ENCODE measurements around the gene TMEM131. TPM values are rescaled to one million over a fixed set of nuclear protein-coding genes. Genes with fewer than 3 reads are reported as not detected.

The TMEM131 gene
- total RNA-seq, 1 experiment from 2014 or later: 7.4 TPM

GRCh38 chr2:97788986-97789644 is 206.6 kb downstream of the TMEM131 start:
- peak; percentile 26 for DNase-seq (ENCODE audit: low spot score)
- in situ Hi-C loops (cut with HindIII; ENCODE audit: low sequenced_read_pairs): no loop called here

DNA sequence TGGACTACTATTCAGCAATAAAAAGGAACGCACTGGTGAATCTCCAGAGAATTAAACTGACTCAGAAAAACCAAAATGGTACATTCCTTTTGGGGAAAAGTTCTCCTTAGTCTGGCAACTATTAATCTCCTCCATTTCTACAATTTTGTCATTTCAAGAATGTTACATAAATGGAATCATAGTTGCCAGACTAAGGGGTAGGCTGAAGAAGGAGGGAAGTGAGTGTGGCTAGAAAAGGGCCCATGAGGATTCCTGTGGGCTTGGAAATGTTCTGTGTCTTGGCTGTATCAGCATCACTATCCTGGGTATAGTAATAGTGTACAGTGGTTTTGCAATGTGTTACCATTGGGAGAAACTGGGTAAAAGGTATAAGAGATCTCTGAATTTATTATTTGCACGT is 209.9 kb downstream of the TMEM131 start:
- no peak for DNase-seq (ENCODE audit: low spot score)
- in situ Hi-C loops (cut with HindIII; ENCODE audit: low sequenced_read_pairs): no loop called here

GRCh38 chr2:97784953-97785352 is 210.8 kb downstream of the TMEM131 start:
- in situ Hi-C loops (cut with HindIII; ENCODE audit: low sequenced_read_pairs): no loop called here
- DNase-seq (ENCODE audit: low spot score): no peak

DNA sequence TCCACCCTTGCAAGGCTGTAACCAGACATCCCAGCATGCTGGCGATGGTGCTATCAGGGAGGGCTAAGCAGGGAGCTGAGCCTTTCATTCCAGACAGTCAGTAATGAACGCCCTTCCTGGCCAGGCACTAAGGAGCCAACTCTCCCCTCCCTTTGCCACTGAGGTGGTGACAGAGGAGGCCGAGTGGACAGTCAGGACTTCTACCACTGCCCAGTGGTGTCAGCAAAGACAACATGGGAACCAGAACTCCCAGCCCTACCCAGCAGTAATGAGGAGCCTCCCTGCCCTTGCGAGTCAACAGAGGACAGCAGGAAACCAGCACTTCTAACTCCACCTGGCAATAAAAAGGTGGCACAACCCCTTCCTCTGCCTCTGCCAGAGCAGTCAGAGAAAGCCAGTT is 213.8 kb downstream of the TMEM131 start:
- in situ Hi-C loops (cut with HindIII; ENCODE audit: low sequenced_read_pairs): no loop called here
- peak; percentile 22 for DNase-seq (ENCODE audit: low spot score)

DNA sequence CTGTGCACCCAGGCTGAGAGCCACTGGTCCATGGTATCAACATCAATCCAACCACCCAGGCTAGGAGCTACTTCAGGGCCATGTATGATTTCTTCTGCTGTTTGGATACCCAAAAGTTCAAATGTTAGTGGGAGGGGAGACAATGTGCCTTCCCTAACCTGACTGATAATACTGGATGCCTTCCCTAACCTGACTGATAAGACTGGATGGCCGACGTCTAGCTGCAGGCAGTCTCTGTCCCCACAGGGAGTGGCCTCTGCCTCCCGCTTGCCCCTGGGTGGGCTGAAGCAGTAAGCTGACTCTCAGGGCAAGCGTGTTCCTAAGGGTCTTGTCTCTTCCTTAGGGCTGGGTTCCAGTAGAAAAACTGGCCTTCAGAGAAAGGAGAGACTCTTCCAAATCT is 216.6 kb downstream of the TMEM131 start:
- in situ Hi-C loops (cut with HindIII; ENCODE audit: low sequenced_read_pairs): no loop called here
- no peak for DNase-seq (ENCODE audit: low spot score)

DNA sequence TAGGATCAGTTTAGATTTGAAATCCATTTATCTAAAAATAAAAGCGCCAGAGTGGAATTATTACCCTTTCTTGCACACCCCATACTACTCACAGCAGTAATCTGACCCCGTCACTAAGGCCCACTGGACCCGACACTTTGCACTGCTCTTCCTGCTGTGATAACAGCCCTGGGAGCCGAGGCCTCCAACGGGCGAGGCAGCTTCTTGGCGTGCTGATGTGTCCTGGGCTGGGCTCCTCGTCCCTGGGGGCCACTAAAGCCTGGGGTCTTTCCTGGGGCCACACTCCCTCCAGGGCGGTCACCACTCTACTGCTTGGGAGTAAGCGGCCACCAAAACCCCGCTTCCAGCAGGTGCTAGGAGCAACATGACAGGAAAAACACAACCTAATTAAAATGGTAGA is 220.7 kb downstream of the TMEM131 start:
- DNase-seq (ENCODE audit: low spot score): no peak
- in situ Hi-C loops (cut with HindIII; ENCODE audit: low sequenced_read_pairs): no loop called here

DNA sequence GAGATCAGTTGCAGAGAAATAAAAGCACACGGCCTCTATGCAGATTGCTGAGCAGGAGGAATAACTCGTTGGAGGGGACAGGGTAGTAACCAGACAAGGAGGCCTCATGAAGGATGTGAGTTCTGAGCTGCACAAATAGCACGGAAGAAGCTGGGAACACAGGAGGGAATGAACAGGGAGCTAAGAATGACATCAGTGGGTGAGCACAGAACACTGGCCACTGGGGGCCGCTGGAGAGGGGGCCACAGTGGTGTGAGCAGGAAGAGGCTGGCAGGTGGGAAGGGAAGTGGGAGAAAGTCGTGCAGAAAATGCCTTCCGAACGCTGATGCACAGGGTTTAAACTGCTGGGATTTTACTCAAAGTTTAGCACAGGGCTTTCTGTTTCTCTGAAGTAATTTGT is 221.3 kb downstream of the TMEM131 start:
- in situ Hi-C loops (cut with HindIII; ENCODE audit: low sequenced_read_pairs): no loop called here
- DNase-seq (ENCODE audit: low spot score): no peak

GRCh38 chr2:97770445-97770844 is 225.3 kb downstream of the TMEM131 start:
- DNase-seq (ENCODE audit: low spot score): no peak

DNA sequence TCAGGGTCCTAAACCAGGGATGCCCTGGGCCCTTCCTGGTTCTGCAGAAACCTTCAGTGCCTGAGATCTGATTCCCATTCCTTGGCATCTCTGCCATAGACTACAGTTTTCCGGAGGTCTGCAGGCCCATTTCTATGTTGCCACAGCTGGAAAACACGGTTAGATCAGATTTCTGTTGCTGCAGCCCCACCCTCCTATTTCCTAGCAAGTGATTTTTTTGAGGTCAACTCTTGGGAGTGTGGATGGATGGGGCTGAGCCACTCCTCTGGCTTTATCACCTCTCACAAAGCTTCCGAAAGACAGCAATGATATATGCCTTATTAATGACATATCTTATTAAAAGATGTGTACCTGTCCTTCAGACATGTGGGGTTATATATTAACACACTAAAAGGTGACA is 226.0 kb downstream of the TMEM131 start:
- in situ Hi-C loops (cut with HindIII; ENCODE audit: low sequenced_read_pairs): no loop called here
- no peak for DNase-seq (ENCODE audit: low spot score)

More at GRCh38 chr2:97770445-97770844, 225.3 kb downstream of the TMEM131 start:
- in situ Hi-C loops (cut with HindIII; ENCODE audit: low sequenced_read_pairs): no loop called here

GRCh38 chr2:97769308-97769707 is 226.4 kb downstream of the TMEM131 start:
- in situ Hi-C loops (cut with HindIII; ENCODE audit: low sequenced_read_pairs): no loop called here
- DNase-seq (ENCODE audit: low spot score): no peak

DNA sequence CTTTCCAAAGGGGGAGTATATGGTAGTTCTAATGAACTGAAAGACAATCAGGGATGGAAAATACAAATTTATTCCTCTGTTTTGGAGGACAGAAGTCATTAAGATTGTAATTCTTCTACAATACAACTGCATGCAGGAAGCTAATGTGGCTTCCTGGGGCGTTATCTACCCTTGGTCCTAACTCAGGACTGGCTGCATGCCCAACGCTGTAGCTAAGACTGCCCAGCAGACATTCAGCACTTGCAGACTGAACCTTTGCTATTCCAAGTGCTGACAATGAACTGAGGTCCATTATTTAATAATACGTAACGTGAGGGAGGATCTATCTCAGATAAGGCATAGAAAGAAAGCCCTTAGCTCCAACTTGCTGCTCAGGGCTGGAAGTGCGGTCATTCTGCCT is 229.2 kb downstream of the TMEM131 start:
- DNase-seq (ENCODE audit: low spot score): no peak
- in situ Hi-C loops (cut with HindIII; ENCODE audit: low sequenced_read_pairs): no loop called here

DNA sequence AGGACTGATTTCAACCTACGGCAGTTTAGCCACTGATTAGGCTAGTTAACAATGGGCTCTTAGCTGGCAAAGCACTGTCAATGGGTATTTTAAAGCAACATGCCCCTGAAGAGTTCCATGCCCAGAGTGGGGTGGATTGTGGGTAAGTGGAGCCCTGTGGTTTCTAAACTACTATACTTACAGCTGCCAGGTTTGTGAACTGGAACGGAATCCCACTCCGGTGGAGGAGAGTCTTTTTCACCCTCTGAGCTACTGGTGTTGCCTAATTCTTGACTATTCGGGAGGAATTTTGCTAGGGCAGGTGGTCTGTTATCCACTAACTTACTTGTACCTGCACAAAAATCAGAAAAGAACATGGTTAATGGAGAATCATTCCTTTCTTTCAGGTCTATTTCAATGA is 229.8 kb downstream of the TMEM131 start:
- in situ Hi-C loops (cut with HindIII; ENCODE audit: low sequenced_read_pairs): no loop called here
- no peak for DNase-seq (ENCODE audit: low spot score)

GRCh38 chr2:97764559-97765263 is 231.0 kb downstream of the TMEM131 start:
- DNase-seq (ENCODE audit: low spot score): no peak
- in situ Hi-C loops (cut with HindIII; ENCODE audit: low sequenced_read_pairs): no loop called here

- in situ Hi-C loops (cut with HindIII; ENCODE audit: low sequenced_read_pairs): no loop called here
- no peak for DNase-seq (ENCODE audit: low spot score)
These were observed 232.4 kb downstream of the TMEM131 start for GRCh38 chr2:97763176-97763845.

DNA sequence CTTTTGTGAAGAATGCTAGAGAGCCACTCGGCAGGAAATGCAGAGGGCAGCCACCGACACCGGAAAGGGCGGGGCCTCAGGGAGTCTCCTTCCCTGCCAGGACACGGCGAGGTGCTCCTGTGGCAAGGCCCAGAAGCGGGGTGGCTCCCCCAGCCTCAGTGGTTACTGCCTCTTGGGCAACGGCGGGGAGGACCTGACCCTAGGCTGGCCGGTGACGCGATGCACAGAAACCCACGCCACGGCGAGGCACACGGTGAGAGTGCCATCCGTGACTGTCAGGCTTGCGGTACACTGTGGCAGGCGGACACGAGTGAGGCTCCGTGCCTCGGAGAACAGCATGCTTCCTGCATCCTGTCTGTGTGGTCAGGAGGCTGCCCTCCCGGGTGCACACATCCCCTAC is 234.6 kb downstream of the TMEM131 start:
- in situ Hi-C loops (cut with HindIII; ENCODE audit: low sequenced_read_pairs): no loop called here
- DNase-seq (ENCODE audit: low spot score): no peak

DNA sequence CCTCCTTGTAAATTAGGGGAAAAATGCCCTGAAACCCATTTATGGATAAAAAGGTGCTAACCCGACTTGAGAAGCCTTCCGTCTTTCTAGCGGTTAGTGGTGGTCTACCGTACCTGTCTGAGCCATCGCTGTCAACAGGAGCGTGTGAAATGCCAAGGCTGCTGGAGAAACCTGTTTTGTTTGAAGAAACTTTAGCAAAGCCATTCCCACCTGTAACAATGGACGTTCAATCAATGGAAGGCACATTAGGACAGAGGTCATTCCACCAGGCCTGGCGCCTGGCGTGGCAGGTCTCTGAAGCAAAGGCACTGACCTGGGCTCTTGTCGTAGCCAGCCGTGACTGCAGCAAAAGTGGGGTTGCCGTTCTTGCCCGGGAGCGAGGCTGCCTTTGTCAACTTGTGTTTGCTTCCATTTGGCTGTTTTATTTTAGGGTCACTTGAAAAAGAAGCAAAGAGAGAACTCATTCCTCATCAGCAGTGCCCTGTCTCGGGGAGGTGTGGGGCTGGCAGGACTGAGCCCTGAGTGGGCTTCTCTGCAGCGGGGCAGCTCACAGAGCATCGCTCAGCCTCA is 235.2 kb downstream of the TMEM131 start:
- in situ Hi-C loops (cut with HindIII; ENCODE audit: low sequenced_read_pairs): no loop called here
- DNase-seq (ENCODE audit: low spot score): no peak

DNA sequence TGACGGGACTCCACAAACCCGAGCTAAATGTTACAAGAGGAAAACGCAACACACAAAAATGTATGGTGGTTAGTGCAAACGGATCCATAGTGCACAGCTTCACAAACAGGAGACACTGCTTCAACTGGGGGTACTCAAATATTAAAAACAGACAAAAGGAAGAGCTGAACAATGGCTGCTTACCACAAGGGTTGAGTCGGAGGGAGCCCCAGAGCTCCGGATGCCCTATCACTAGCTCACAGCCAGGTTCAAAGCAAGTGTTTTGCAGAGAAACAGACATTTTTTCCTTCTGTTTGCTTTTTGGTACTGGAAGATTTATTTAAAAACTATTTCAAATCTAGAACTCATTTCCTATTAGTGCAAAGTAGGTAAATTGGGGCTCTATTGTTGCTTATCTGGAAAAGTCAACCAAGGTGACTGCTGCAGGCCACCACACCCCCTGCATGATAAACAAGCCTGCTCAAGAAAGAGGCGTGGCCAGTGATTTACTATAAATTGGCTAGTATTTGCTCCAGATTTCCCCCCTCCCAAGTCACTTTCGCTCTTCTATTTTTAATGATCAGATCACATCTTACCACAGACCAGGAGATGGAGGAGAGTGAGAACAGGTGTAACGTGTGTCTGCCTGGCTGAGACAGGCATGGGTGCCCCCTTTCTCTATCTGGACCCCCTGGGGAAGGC is 235.9 kb downstream of the TMEM131 start:
- in situ Hi-C loops (cut with HindIII; ENCODE audit: low sequenced_read_pairs): no loop called here
- DNase-seq (ENCODE audit: low spot score): no peak

DNA sequence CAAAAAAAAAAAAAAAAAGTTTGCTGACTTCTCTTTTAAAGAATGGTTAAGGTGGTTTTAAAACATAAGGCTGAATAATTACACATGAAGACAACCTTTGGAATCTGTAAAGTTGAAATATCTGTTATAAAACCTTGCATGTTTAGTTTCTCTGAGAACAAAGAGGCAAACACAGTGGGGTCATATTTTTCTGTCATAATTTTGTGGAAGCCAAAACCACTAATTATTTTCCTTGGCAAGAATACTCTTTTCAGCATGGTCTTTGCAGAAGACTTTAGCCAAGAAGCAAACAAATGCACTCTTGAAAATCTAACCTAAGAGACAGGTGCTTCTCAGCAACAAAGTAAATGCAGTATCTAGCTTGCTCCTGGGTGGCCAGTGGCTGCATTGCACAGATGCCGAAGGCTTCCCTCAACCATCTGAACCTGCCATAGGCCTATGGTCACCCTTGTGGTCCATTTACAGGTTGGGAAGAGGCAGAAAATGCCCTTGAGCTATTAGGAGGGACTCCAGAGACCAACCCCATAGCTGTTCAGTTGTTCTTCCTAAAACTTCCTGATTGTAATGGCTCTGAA is 237.5 kb downstream of the TMEM131 start:
- in situ Hi-C loops (cut with HindIII; ENCODE audit: low sequenced_read_pairs): no loop called here
- DNase-seq (ENCODE audit: low spot score): no peak

- no peak for DNase-seq (ENCODE audit: low spot score)
- in situ Hi-C loops (cut with HindIII; ENCODE audit: low sequenced_read_pairs): no loop called here
These were observed 238.7 kb downstream of the TMEM131 start for GRCh38 chr2:97757062-97757461.

All from G401 (cell line).